CD4-positive, alpha-beta T cell (primary cell): ENCODE data around the gene KRTAP10-7. TPM values are rescaled to one million over a fixed set of nuclear protein-coding genes. Genes with fewer than 3 reads are reported as not detected.

Experiments used
- ATAC-seq: fragments of 200-7000 bp; cut with Tn5 transposase; one replicate; pipeline ENCODE4 v1.10.0; 2022; ENCODE audit warnings: mild to moderate bottlenecking; ENCODE audit not compliant: poor library complexity
- CTCF ChIA-PET: fragments of 350-600 bp; sonication (Branson Sonifier 250); formaldehyde crosslinking; loops from one replicate; lab custom pipeline; 2021; ENCODE audit warnings: antibody characterized with exemption, inconsistent platforms; lab: Charles Lee
- POLR2A ChIA-PET: fragments of 350-600 bp; sonication (Branson Sonifier 250); formaldehyde crosslinking; loops from one replicate; lab custom pipeline; 2021; ENCODE audit warnings: antibody characterized with exemption, inconsistent platforms; lab: Charles Lee
- DNase-seq, 14 experiments: peaks; one replicate each; pipeline ENCODE4 v3.0.0-alpha.2; 2013 to 2020; ENCODE audit warnings: mixed read lengths in 2 of 14
- H3K27ac ChIP-seq, 2 donors: one replicate each; pipeline versions ENCODE4 v1.5.1 to v1.7.0; 2013; ENCODE audit warnings: low read length in 2 of 2, low read depth in 1 of 2, mild to moderate bottlenecking in 1 of 2
- H3K27me3 ChIP-seq, 2 experiments: 1 replicate in 1 of 2; 2 replicates in 1 of 2; pipeline versions ENCODE4 v1.6.1 to v1.7.0; 2013; ENCODE audit warnings: low read length in 2 of 2, control low read depth in 1 of 2, mild to moderate bottlenecking in 1 of 2, moderate library complexity in 1 of 2; ENCODE audit not compliant: insufficient read depth in 2 of 2, control insufficient read depth in 1 of 2
- H3K36me3 ChIP-seq: one replicate; pipeline ENCODE4 v1.6.1; 2013; ENCODE audit warnings: low read length, control low read depth; ENCODE audit not compliant: insufficient read depth
- H3K4me1 ChIP-seq: one replicate; pipeline ENCODE4 v1.6.1; 2013; ENCODE audit warnings: low read length, control low read depth; ENCODE audit not compliant: insufficient read depth
- H3K4me3 ChIP-seq: one replicate; pipeline ENCODE4 v1.5.1; 2013; ENCODE audit warnings: mild to moderate bottlenecking, low read length, moderate library complexity
- H3K9me3 ChIP-seq, 2 experiments: 1 replicate in 1 of 2; 2 replicates in 1 of 2; pipeline versions ENCODE4 v1.6.1 to v1.7.0; 2013; ENCODE audit warnings: low read length in 2 of 2, mild to moderate bottlenecking in 2 of 2, control low read depth in 1 of 2, moderate library complexity in 1 of 2; ENCODE audit not compliant: control insufficient read depth in 1 of 2, insufficient read depth in 1 of 2
- H3K27ac Mint-ChIP-seq: one replicate; pipeline ENCODE4 v1.8.0; 2020; ENCODE audit warnings: mixed read lengths
- H3K27me3 Mint-ChIP-seq: one replicate; pipeline ENCODE4 v1.8.0; 2021; ENCODE audit warnings: mixed read lengths
- H3K36me3 Mint-ChIP-seq: one replicate; pipeline ENCODE4 v1.8.0; 2021; ENCODE audit warnings: low read depth, mixed read lengths
- H3K4me1 Mint-ChIP-seq: one replicate; pipeline ENCODE4 v1.8.0; 2021; ENCODE audit warnings: low read depth, mixed read lengths
- H3K4me3 Mint-ChIP-seq: one replicate; pipeline ENCODE4 v1.8.0; 2020; ENCODE audit warnings: mild to moderate bottlenecking, mixed read lengths
- H3K9me3 Mint-ChIP-seq: one replicate; pipeline ENCODE4 v1.8.0; 2020; ENCODE audit warnings: mixed read lengths
- intact Hi-C, 2 experiments: fragments of 100-400 bp; cut with DNase I in 1 of 2; cut with micrococcal nuclease in 1 of 2; formaldehyde crosslinking; loops; one replicate each; pipeline versions ENCODE4 v1.15.1 to v1.9.0; 2023 to 2025; cut with DNase I, micrococcal nuclease
- total RNA-seq, 174 experiments: library from RNA in 2 of 174; stranded (reverse) in 2 of 174; gene quantifications; one replicate each; pipeline ENCODE4 v1.2.3 and lab custom pipeline; 2021 to 2026
- TF ChIP-seq, protein P1 (sequence below): fragments of 200-600 bp; IDR thresholded peaks from one replicate; pipeline ENCODE4 v1.8.0; 2022; ENCODE audit warnings: antibody characterized with exemption, mild to moderate bottlenecking

The KRTAP10-7 gene
- total RNA-seq, 2 experiments from 2014 or later, result not detected

DNA sequence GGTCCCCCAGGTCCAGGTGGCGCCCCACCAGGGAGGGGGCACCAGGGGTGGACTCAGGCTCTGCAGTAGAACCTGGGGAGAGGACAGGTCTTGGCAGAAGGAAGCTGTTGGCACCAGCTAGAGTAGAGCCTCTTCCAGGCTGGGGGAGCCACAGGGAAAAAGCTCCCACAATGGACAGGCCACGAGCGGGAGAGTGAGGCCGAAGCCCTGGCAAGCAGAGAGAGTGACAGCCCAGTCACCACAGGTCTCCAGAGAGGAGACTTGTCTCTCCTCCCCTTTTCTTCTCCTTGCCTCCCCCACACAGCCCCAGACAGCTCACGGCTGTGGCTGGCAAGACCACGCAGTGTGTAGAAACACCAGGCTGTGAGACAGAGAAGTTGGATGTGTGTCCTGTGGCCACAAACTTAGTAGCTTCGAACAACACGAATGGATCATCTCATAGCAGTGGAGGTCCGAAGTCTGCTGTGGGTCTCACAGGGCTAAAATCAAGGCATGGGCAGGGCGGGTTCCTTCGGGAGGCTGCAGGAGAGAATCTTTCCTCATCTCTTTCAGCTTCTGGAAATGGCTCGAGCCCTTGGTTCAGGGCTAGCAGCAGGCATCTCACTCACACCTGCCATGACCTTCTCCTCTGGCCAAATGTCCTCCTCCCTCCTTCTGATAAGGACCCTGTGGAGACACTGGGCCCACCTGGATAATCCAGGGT lies 50.7 kb downstream of the KRTAP10-7 start:
- H3K27ac Mint-ChIP-seq, result no peak overlapping the region
- H3K9me3 Mint-ChIP-seq, result peaks cover 4% of the 10 kb centered on the region
- Histone ChIP-seq H3K4me3 (no peak overlapping the region), H3K27me3 (no peaks in the 10 kb centered on the region), H3K36me3 (no peaks in the 10 kb centered on the region), H3K9me3 (peaks cover 4 to 29% of the 10 kb centered on the region in 2 experiments), H3K27ac (no peak overlapping the region), H3K4me1 (peaks cover 29% of the 10 kb centered on the region)
- peaks cover 11% of the 10 kb centered on the region for H3K36me3 Mint-ChIP-seq
- ATAC-seq (no peak), DNase-seq (peak in 1 of 14 experiments; percentile 3)
- H3K4me1 Mint-ChIP-seq, result peaks cover 19% of the 10 kb centered on the region
- TF ChIP-seq, protein P1, sequence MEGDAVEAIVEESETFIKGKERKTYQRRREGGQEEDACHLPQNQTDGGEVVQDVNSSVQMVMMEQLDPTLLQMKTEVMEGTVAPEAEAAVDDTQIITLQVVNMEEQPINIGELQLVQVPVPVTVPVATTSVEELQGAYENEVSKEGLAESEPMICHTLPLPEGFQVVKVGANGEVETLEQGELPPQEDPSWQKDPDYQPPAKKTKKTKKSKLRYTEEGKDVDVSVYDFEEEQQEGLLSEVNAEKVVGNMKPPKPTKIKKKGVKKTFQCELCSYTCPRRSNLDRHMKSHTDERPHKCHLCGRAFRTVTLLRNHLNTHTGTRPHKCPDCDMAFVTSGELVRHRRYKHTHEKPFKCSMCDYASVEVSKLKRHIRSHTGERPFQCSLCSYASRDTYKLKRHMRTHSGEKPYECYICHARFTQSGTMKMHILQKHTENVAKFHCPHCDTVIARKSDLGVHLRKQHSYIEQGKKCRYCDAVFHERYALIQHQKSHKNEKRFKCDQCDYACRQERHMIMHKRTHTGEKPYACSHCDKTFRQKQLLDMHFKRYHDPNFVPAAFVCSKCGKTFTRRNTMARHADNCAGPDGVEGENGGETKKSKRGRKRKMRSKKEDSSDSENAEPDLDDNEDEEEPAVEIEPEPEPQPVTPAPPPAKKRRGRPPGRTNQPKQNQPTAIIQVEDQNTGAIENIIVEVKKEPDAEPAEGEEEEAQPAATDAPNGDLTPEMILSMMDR, result no peak
- intact Hi-C loops, result loop anchor here in 1 of 2 experiments (5.0 kb wide), 1 partner anchor 34 kb away; no protein-coding TSS in a partner anchor
- H3K4me3 Mint-ChIP-seq, result no peak overlapping the region
- ChIA-PET POLR2A (no interaction called here), CTCF (interaction anchor here (0.7 kb wide), 1 partner anchor 129 kb away, joined by 4 read pairs; no protein-coding TSS in a partner anchor)
- no peaks in the 10 kb centered on the region for H3K27me3 Mint-ChIP-seq

Other genes with a start within 250 kb of the KRTAP10-7 start
- 1 to 10 TPM; 1.9 to 2.9 TPM for gene TRPM2, start 247.0 kb upstream of the KRTAP10-7 start, total RNA-seq
- gene LRRC3, start 145.1 kb upstream of the KRTAP10-7 start, total RNA-seq, result under 1 TPM; 0.55 to 0.61 TPM
- gene KRTAP10-1, start 60.4 kb upstream of the KRTAP10-7 start, total RNA-seq, result not detected
- not detected for gene KRTAP10-2, start 49.1 kb upstream of the KRTAP10-7 start, total RNA-seq
- gene KRTAP10-3, start 41.8 kb upstream of the KRTAP10-7 start, total RNA-seq, result not detected
- gene KRTAP10-4, start 26.9 kb upstream of the KRTAP10-7 start, total RNA-seq, result not detected
- gene KRTAP10-5, start 20.0 kb upstream of the KRTAP10-7 start, total RNA-seq, result not detected
- not detected for gene KRTAP10-6, start 8.1 kb upstream of the KRTAP10-7 start, total RNA-seq
- gene KRTAP10-8, start 11.5 kb downstream of the KRTAP10-7 start, total RNA-seq, result not detected
- gene KRTAP10-9, start 26.5 kb downstream of the KRTAP10-7 start, total RNA-seq, result not detected
- gene KRTAP10-10, start 36.8 kb downstream of the KRTAP10-7 start, total RNA-seq, result not detected
- not detected for gene KRTAP10-11, start 45.8 kb downstream of the KRTAP10-7 start, total RNA-seq
- gene KRTAP12-4, start 54.1 kb downstream of the KRTAP10-7 start, total RNA-seq, result not detected
- gene KRTAP12-3, start 57.3 kb downstream of the KRTAP10-7 start, total RNA-seq, result not detected
- not detected for gene KRTAP12-2, start 66.3 kb downstream of the KRTAP10-7 start, total RNA-seq
- gene KRTAP12-1, start 81.6 kb downstream of the KRTAP10-7 start, total RNA-seq, result not detected
- gene KRTAP10-12, start 96.6 kb downstream of the KRTAP10-7 start, total RNA-seq, result not detected
- gene TSPEAR, start 111.0 kb downstream of the KRTAP10-7 start, total RNA-seq, result not detected
- 10 to 100 TPM; 89.9 to 96.8 TPM for gene UBE2G2, start 201.2 kb downstream of the KRTAP10-7 start, total RNA-seq
- 10 to 100 TPM; 82.8 to 91.2 TPM for gene SUMO3, start 217.5 kb downstream of the KRTAP10-7 start, total RNA-seq